Sigmoid colon (tissue), 7 donors: Measurements from ENCODE around the gene ZNF451. TPM values are rescaled to one million over a fixed set of nuclear protein-coding genes. Genes with fewer than 3 reads are reported as not detected.

Source experiments
- DNase-seq: peaks from one replicate; pipeline ENCODE4 v3.0.0-alpha.2; 2019
- H3K27ac ChIP-seq, 4 donors: fragments of 200-600 bp; sonication (generic); one replicate each; pipeline ENCODE4 v1.5.1; 2016 to 2019; ENCODE audit warnings: mild to moderate bottlenecking in 1 of 4
- H3K27me3 ChIP-seq, 3 donors: fragments of 200-600 bp; sonication (generic); one replicate each; pipeline ENCODE4 v1.5.1; 2019; ENCODE audit warnings: mild to moderate bottlenecking in 1 of 3
- H3K36me3 ChIP-seq, 4 donors: fragments of 200-600 bp; sonication (generic); one replicate each; pipeline ENCODE4 v1.5.1; 2016 to 2019
- H3K4me1 ChIP-seq, 4 donors: fragments of 200-600 bp; sonication (generic); one replicate each; pipeline ENCODE4 v1.5.1; 2017 to 2019
- H3K4me3 ChIP-seq, 4 donors: fragments of 200-600 bp; sonication (generic); one replicate each; pipeline ENCODE4 v1.5.1; 2017 to 2019; ENCODE audit warnings: mild to moderate bottlenecking in 2 of 4, moderate library complexity in 1 of 4
- H3K9me3 ChIP-seq, 4 donors: fragments of 200-600 bp in 3 of 4; sonication (generic) in 3 of 4; one replicate each; pipeline versions ENCODE4 v1.5.1 to v1.6.1; 2013 to 2019
- EP300 ChIP-seq, 4 donors: sonication (generic); formaldehyde crosslinking; IDR thresholded peaks; one replicate each; pipeline ENCODE4 v1.6.1; 2017; ENCODE audit warnings: antibody characterized with exemption in 4 of 4
- POLR2A ChIP-seq, 2 donors: fragments of 450-650 bp; IDR thresholded peaks; one replicate each; pipeline ENCODE4 v1.6.1; 2016; ENCODE audit warnings: antibody characterized with exemption in 2 of 2, mild to moderate bottlenecking in 2 of 2, moderate library complexity in 2 of 2
- POLR2AphosphoS5 ChIP-seq, 4 donors: sonication (generic); formaldehyde crosslinking; IDR thresholded peaks; one replicate each; pipeline ENCODE4 v1.6.1; 2017; ENCODE audit warnings: antibody characterized with exemption in 4 of 4
- WGBS, 2 donors: extraction: QIAGEN DNeasy Blood & Tissue Kit; methylation state at CpG; one replicate each; pipeline ENCODE4 v1.1.7; 2013; 5-methylcytosine and 5-hydroxymethylcytosine counted together
- intact Hi-C: fragments of 100-400 bp; cut with DNase I; formaldehyde crosslinking; loops from one replicate; pipeline ENCODE4 v1.15.1; 2023
- polyA plus RNA-seq, 3 donors: library from polyadenylated mRNA; stranded (reverse); fragments of 200-250 nt; gene quantifications; one replicate each; pipeline ENCODE4 v1.2.3, GENCODE V29; 2013
- total RNA-seq, 4 donors: library from RNA; depleted of rRNA; stranded (reverse); fragments of >200 nt; gene quantifications; one replicate each; pipeline ENCODE4 v1.1.0, GENCODE V29; 2016
- TF ChIP-seq, protein P1 (sequence below), 4 experiments: fragments of 450-650 bp in 3 of 4; fragments of 200-600 bp in 1 of 4; IDR thresholded peaks; one replicate each; pipeline ENCODE4 v1.5.1; 2016 to 2019; ENCODE audit warnings: antibody characterized with exemption in 4 of 4, mild to moderate bottlenecking in 3 of 4, moderate library complexity in 2 of 4
- donor health status: healthy with polysubstance abuse.
- donor health status: Bipolar disorder and iron deficiency.
- donor health status: healthy.

Gene ZNF451
- total and polyA plus RNA-seq, 7 donors, result 4.2 to 70.1 (median 56.6) TPM

DNA sequence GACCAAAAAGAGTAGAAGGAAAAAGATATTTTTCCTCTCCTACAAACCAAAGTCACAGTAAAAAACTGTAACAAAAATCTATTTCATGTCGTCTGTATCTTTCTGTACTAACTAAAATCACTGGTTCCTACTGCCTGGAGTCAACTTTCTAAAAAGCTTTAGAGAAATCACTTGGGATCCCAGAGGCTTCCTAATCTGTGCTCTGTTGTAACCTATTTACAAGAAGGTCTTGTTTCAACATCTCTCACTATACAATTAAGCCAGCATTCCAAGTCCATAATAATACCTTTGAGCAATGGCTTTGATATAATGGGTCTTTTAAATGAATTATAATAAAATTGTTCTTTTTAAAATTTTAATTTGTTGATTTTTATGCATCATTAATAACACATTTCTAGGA is 111.7 kb downstream of the ZNF451 start:
- Histone ChIP-seq H3K27ac (peak overlapping the region in 3 of 4 donors; percentile 63 to 96 (median 72)), H3K36me3 (no peaks in the 10 kb centered on the region), H3K4me3 (no peak overlapping the region), H3K9me3 (no peaks in the 10 kb centered on the region), H3K27me3 (no peaks in the 10 kb centered on the region), H3K4me1 (peaks cover 0 to 78% (median 49%) of the 10 kb centered on the region in 4 donors)
- WGBS, 2 donors, result 91 to 93% methylated on average over 1 of the region's 1 CpG
- DNase-seq, result no peak
- intact Hi-C loops, result no loop called here
- TF ChIP-seq POLR2A (IDR thresholded peaks at IDR 0.05) (no peak), EP300 (IDR thresholded peaks at IDR 0.05) (no peak), POLR2AphosphoS5 (IDR thresholded peaks at IDR 0.05) (no peak)
- TF ChIP-seq, protein P1, sequence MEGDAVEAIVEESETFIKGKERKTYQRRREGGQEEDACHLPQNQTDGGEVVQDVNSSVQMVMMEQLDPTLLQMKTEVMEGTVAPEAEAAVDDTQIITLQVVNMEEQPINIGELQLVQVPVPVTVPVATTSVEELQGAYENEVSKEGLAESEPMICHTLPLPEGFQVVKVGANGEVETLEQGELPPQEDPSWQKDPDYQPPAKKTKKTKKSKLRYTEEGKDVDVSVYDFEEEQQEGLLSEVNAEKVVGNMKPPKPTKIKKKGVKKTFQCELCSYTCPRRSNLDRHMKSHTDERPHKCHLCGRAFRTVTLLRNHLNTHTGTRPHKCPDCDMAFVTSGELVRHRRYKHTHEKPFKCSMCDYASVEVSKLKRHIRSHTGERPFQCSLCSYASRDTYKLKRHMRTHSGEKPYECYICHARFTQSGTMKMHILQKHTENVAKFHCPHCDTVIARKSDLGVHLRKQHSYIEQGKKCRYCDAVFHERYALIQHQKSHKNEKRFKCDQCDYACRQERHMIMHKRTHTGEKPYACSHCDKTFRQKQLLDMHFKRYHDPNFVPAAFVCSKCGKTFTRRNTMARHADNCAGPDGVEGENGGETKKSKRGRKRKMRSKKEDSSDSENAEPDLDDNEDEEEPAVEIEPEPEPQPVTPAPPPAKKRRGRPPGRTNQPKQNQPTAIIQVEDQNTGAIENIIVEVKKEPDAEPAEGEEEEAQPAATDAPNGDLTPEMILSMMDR (IDR thresholded peaks at IDR 0.05), result no peak

GRCh38 chr6:57205550-57206328 is 115.8 kb downstream of the ZNF451 start:
- WGBS, 2 donors, result 80 to 83% methylated on average over 7 of the region's 7 CpGs
- Histone ChIP-seq H3K4me3 (no peak overlapping the region), H3K27me3 (no peaks in the 10 kb centered on the region), H3K27ac (peak overlapping the region in 3 of 4 donors; percentile 33 to 100 (median 96)), H3K4me1 (peaks cover 0 to 97% (median 52%) of the 10 kb centered on the region in 4 donors), H3K9me3 (no peaks in the 10 kb centered on the region), H3K36me3 (no peaks in the 10 kb centered on the region)
- intact Hi-C loops, result no loop called here
- DNase-seq, result no peak
- TF ChIP-seq, protein P1 (IDR thresholded peaks at IDR 0.05), result no peak
- TF ChIP-seq POLR2A (IDR thresholded peaks at IDR 0.05) (no peak), POLR2AphosphoS5 (IDR thresholded peaks at IDR 0.05) (no peak), EP300 (IDR thresholded peaks at IDR 0.05) (no peak)

DNA sequence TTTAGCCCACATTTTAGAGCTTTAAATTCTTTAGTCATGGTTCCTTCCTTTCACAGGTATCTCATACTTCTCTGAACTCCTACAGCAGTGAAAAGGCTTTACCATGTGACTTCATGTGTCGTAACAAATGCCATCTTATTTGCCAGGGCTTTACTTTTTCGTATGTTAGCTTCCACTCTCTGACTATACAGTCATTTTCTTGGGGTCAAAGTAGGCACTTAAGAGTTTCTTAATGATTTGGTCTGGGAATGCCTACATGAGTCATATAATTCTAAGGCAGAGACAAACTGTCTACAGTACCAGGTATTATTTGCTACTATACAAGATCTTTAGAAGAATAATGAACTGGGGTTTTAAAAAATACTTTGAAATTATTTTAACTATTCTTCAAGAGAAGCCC is 117.2 kb downstream of the ZNF451 start:
- 78 to 89% methylated on average over 2 of the region's 2 CpGs for WGBS, 2 donors
- no peaks in the 10 kb centered on the region for H3K27me3 ChIP-seq
- TF ChIP-seq EP300 (IDR thresholded peaks at IDR 0.05), result no peak
- TF ChIP-seq POLR2A (IDR thresholded peaks at IDR 0.05), result no peak
- TF ChIP-seq POLR2AphosphoS5 (IDR thresholded peaks at IDR 0.05), result no peak
- TF ChIP-seq, protein P1 (IDR thresholded peaks at IDR 0.05), result no peak
- peaks cover 0 to 97% (median 51%) of the 10 kb centered on the region in 4 donors for H3K4me1 ChIP-seq
- intact Hi-C loops, result no loop called here
- DNase-seq, result no peak
- no peaks in the 10 kb centered on the region for H3K9me3 ChIP-seq
- no peaks in the 10 kb centered on the region for H3K36me3 ChIP-seq
- peak overlapping the region in 3 of 4 donors; percentile 33 to 100 (median 96) for H3K27ac ChIP-seq
- H3K4me3 ChIP-seq, result no peak overlapping the region

DNA sequence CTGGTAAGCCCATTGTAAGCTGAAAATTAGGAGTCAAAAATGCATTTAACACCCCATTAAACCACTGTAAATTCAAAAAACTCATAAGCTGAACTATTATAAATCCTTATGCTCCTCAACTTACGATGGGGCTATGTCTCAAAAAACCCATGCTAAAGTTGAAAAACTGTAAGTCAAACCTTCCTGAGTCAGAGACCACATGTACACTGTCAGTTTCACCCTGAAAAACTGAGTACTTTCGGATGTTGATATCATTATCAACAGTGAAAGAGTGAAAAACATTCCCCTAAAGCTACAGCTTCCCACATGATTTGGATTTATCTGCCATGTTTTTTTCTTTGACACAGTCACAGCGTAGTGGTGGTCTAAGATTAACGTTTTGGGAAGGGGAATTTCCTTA is 117.9 kb downstream of the ZNF451 start:
- WGBS, 2 donors, result 93 to 98% methylated on average over 4 of the region's 4 CpGs

More for the DNA sequence above, 117.9 kb downstream of the ZNF451 start:
- Histone ChIP-seq H3K27ac (peak overlapping the region in 3 of 4 donors; percentile 33 to 100 (median 96)), H3K4me1 (peaks cover 0 to 99% (median 51%) of the 10 kb centered on the region in 4 donors), H3K27me3 (no peaks in the 10 kb centered on the region), H3K9me3 (no peaks in the 10 kb centered on the region), H3K36me3 (no peaks in the 10 kb centered on the region), H3K4me3 (no peak overlapping the region)
- intact Hi-C loops, result no loop called here
- TF ChIP-seq EP300 (IDR thresholded peaks at IDR 0.05) (no peak), POLR2A (IDR thresholded peaks at IDR 0.05) (no peak), POLR2AphosphoS5 (IDR thresholded peaks at IDR 0.05) (no peak)
- TF ChIP-seq, protein P1 (IDR thresholded peaks at IDR 0.05), result no peak
- DNase-seq, result no peak
